PFSK-1 (cell line): ENCODE measurements around the gene MGMT.

Source experiments
- FOXP2 ChIP-seq: optimal IDR thresholded peaks from 2 replicates; pipeline ENCODE3; 2011; ENCODE audit warnings: borderline replicate concordance, control low read depth, inconsistent platforms; ENCODE audit not compliant: insufficient read depth; ENCODE audit errors: extremely low read length, extremely low read depth
- POLR2AphosphoS5 ChIP-seq: IDR thresholded peaks from 2 replicates; pipeline ENCODE4 v1.6.1; 2012; ENCODE audit warnings: low read depth, mild to moderate bottlenecking, control low read depth, low read length, moderate library complexity
- REST ChIP-seq, 2 experiments: IDR thresholded peaks; 2 replicates each; pipeline versions ENCODE4 v1.6.1 to v1.8.0; 2011 to 2012; ENCODE audit warnings: low read depth in 2 of 2, low read length in 2 of 2, control low read depth in 1 of 2, inconsistent platforms in 1 of 2, mild to moderate bottlenecking in 1 of 2, moderate library complexity in 1 of 2; ENCODE audit not compliant: insufficient read depth in 1 of 2
- SIN3A ChIP-seq: IDR thresholded peaks from 2 replicates; pipeline ENCODE4 v1.6.1; 2012; ENCODE audit warnings: mild to moderate bottlenecking, low read length, moderate library complexity, borderline replicate concordance; ENCODE audit not compliant: insufficient read depth
- TAF1 ChIP-seq: IDR thresholded peaks from 2 replicates; pipeline ENCODE4 v1.6.1; 2012; ENCODE audit warnings: low read length, control low read depth, borderline replicate concordance; ENCODE audit not compliant: insufficient read depth

GRCh38 chr10:129598413-129598812, 131.4 kb downstream of the MGMT start:
- TF ChIP-seq SIN3A: no peak
- no peak for TF ChIP-seq FOXP2
- no peak for TF ChIP-seq TAF1
- TF ChIP-seq POLR2AphosphoS5: no peak
- no peak for TF ChIP-seq REST (IDR thresholded peaks at IDR 0.05; ENCODE audit: insufficient read depth in 1 of 2, low read depth in 2 of 2, low read length in 2 of 2)
